K562 (cell line): ENCODE measurements around the gene ABCA7. TPM values are rescaled to one million over a fixed set of nuclear protein-coding genes. Genes with fewer than 3 reads are reported as not detected.

Experiments
- ATAC-seq: fragments of 200-7000 bp; cut with Tn5 transposase; 3 replicates; pipeline ENCODE4 v1.9.1; 2020; ENCODE audit warnings: moderate library complexity
- BruUV-seq: library from RNA; stranded (reverse); fragments of 400-500 nt; replicated peaks from 2 replicates; lab custom pipeline; 2021; lab: Mats Ljungman, UMichigan
- CTCF ChIA-PET: fragments of 300-600 bp; formaldehyde crosslinking; extraction: SDS; loops from one replicate; lab custom pipeline; 2021; ENCODE audit warnings: low intra/inter-chr PET ratio; lab: Yijun Ruan, JAX
- POLR2A ChIA-PET: fragments of 300-600, 350-650 bp; sonication (Branson Sonifier 250); formaldehyde crosslinking; extraction: SDS; loops from one replicate; lab custom pipeline; 2021; ENCODE audit warnings: antibody characterized with exemption, inconsistent platforms; lab: Yijun Ruan, JAX
- DNase-seq, 4 experiments: peaks; one replicate each; pipeline versions ENCODE4 v3.0.0 to v3.0.0-alpha.2; 2011 to 2018; ENCODE audit warnings: low spot score in 3 of 4, mixed read lengths in 3 of 4; ENCODE audit errors: extremely low read depth in 1 of 4
- FAIRE-seq: peaks from 2 replicates; lab custom pipeline; 2011; peaks lifted over from hg19 to GRCh38; lab: Jason Lieb, UNC
- H2AFZ ChIP-seq: 2 replicates; pipeline ENCODE4 v1.6.0; 2011; ENCODE audit warnings: low read depth, low read length, control low read depth, inconsistent platforms
- H3K27ac ChIP-seq: fragments of 200-600 bp; 3 replicates; pipeline ENCODE4 v1.8.0; 2011; ENCODE audit warnings: low read depth, mild to moderate bottlenecking, control low read depth, inconsistent platforms, low read length, moderate library complexity, mixed read lengths; ENCODE audit errors: extremely low read depth
- H3K27me3 ChIP-seq, 2 experiments: fragments of 300-600 bp in 1 of 2; 2 replicates in 1 of 2; 3 replicates in 1 of 2; pipeline versions ENCODE4 v1.6.0 to v1.8.0; 2011; ENCODE audit warnings: inconsistent platforms in 2 of 2, low read length in 2 of 2, mild to moderate bottlenecking in 1 of 2, mixed read lengths in 1 of 2, moderate library complexity in 1 of 2; ENCODE audit not compliant: control insufficient read depth in 2 of 2, insufficient read depth in 2 of 2
- H3K36me3 ChIP-seq: fragments of 300-600 bp; 3 replicates; pipeline ENCODE4 v1.8.0; 2011; ENCODE audit warnings: mild to moderate bottlenecking, low read length, inconsistent platforms; ENCODE audit not compliant: control insufficient read depth, insufficient read depth
- H3K4me1 ChIP-seq, 2 experiments: fragments of 200-600 bp in 1 of 2; replicated peaks in 1 of 2; 2 replicates in 1 of 2; 3 replicates in 1 of 2; pipeline versions ENCODE4 v1.5.1 to v1.8.0; 2011; ENCODE audit warnings: inconsistent platforms in 2 of 2, low read length in 2 of 2, mild to moderate bottlenecking in 1 of 2, mixed read lengths in 1 of 2, moderate library complexity in 1 of 2; ENCODE audit not compliant: control insufficient read depth in 2 of 2, insufficient read depth in 2 of 2
- H3K4me2 ChIP-seq: 2 replicates; pipeline ENCODE4 v1.6.1; 2011; ENCODE audit warnings: low read length, control low read depth, inconsistent platforms, mixed read lengths; ENCODE audit not compliant: insufficient read depth
- H3K4me3 ChIP-seq: fragments of 200-600 bp; sonication (generic), shearing (Covaris generic); 2 replicates; pipeline ENCODE4 v1.5.1; 2016; ENCODE audit warnings: control low read depth, inconsistent platforms
- H3K79me2 ChIP-seq: fragments of 200-600 bp; 3 replicates; pipeline ENCODE4 v1.8.0; 2011; ENCODE audit warnings: low read length, inconsistent platforms; ENCODE audit not compliant: control insufficient read depth, insufficient read depth
- H3K9ac ChIP-seq, 2 experiments: 2 replicates each; pipeline versions ENCODE4 v1.6.0 to v1.6.1; 2011; ENCODE audit warnings: low read depth in 2 of 2, low read length in 2 of 2, control low read depth in 1 of 2, inconsistent platforms in 1 of 2, mild to moderate bottlenecking in 1 of 2, mixed read lengths in 1 of 2; ENCODE audit not compliant: insufficient read depth in 1 of 2
- H3K9me1 ChIP-seq: one replicate; pipeline ENCODE4 v1.6.0; 2011; ENCODE audit warnings: inconsistent platforms, mild to moderate bottlenecking, low read length, moderate library complexity; ENCODE audit not compliant: control insufficient read depth, insufficient read depth
- H3K9me3 ChIP-seq: replicated peaks from 2 replicates; pipeline ENCODE4 v1.5.1; 2011; ENCODE audit warnings: low read depth, low read length, inconsistent platforms; ENCODE audit not compliant: control insufficient read depth, insufficient read depth
- H4K20me1 ChIP-seq: replicated peaks from 2 replicates; pipeline ENCODE4 v1.6.1; 2011; ENCODE audit warnings: low read length, inconsistent platforms, mixed read lengths; ENCODE audit not compliant: control insufficient read depth, insufficient read depth
- DPF2 ChIP-seq: fragments of 450-650 bp; IDR thresholded peaks from 2 replicates; pipeline ENCODE4 v1.6.1; 2016
- ELF2 ChIP-seq: fragments of 250-450 bp; sonication (Bioruptor Pico); IDR thresholded peaks from 2 replicates; pipeline ENCODE4 v1.5.0; 2021; ENCODE audit warnings: mild to moderate bottlenecking
- ERF ChIP-seq: fragments of 450-650 bp; formaldehyde crosslinking; IDR thresholded peaks from 2 replicates; pipeline ENCODE4 v1.4.0; 2020; ENCODE audit warnings: mild to moderate bottlenecking, mixed read lengths
- HNRNPUL1 ChIP-seq: fragments of 200-400 bp; formaldehyde crosslinking; IDR thresholded peaks from 2 replicates; pipeline ENCODE4 v1.6.1; 2017; ENCODE audit warnings: low read length
- L3MBTL2 ChIP-seq: fragments of 450-650 bp; IDR thresholded peaks from 2 replicates; pipeline ENCODE4 v1.6.1; 2016; ENCODE audit warnings: mild to moderate bottlenecking, moderate library complexity
- PCBP1 ChIP-seq: fragments of 200-400 bp; formaldehyde crosslinking; IDR thresholded peaks from 2 replicates; pipeline ENCODE4 v1.6.1; 2018; ENCODE audit warnings: mild to moderate bottlenecking, low read depth, low read length; ENCODE audit not compliant: poor library complexity, severe bottlenecking
- POLR2G ChIP-seq: fragments of 200-400 bp; formaldehyde crosslinking; IDR thresholded peaks from 2 replicates; pipeline ENCODE4 v1.6.1; 2017; ENCODE audit warnings: low read depth, mild to moderate bottlenecking, antibody characterized with exemption, low read length, moderate library complexity
- RBM14 ChIP-seq: fragments of 200-400 bp; formaldehyde crosslinking; IDR thresholded peaks from 2 replicates; pipeline ENCODE4 v1.6.1; 2018; ENCODE audit warnings: low read depth, mild to moderate bottlenecking, low read length, moderate library complexity, borderline replicate concordance; ENCODE audit not compliant: insufficient read depth
- ZFX ChIP-seq: sonication (generic); formaldehyde crosslinking; IDR thresholded peaks from 2 replicates; pipeline ENCODE4 v1.8.0; 2022; ENCODE audit warnings: mild to moderate bottlenecking, missing genetic modification reagents, moderate library complexity
- ZNF217 ChIP-seq: sonication (generic); formaldehyde crosslinking; IDR thresholded peaks from 2 replicates; pipeline ENCODE4 v1.8.0; 2022; ENCODE audit warnings: mild to moderate bottlenecking, missing genetic modification reagents
- WGBS: fragments of 100-300 bp; shearing (Covaris generic); methylation state at CpG from one replicate; pipeline ENCODE4 v1.1.6; 2016; ENCODE audit warnings: low coverage, mixed read lengths; ENCODE audit not compliant: insufficient coverage; ENCODE audit errors: missing lambda C conversion rate; 5-methylcytosine and 5-hydroxymethylcytosine counted together
- in situ Hi-C: fragments of 300-500 bp; cut with MboI; formaldehyde crosslinking; loops from 4 replicates; pipeline ENCODE4 v1.15.0; 2018; ENCODE audit warnings: inconsistent platforms, mixed read lengths
- intact Hi-C: fragments of 100-400 bp; cut with micrococcal nuclease; formaldehyde crosslinking; loops from 2 replicates; pipeline ENCODE4 v1.14.2; 2022
- polyA plus RNA-seq, 8 experiments: library from polyadenylated mRNA; depleted of rRNA in 4 of 8; stranded (reverse) in 5 of 8; unstranded in 3 of 8; fragments of >200 nt; fragmentation: Nextera tagmentation in 2 of 8; fragmentation: Illumina TruSeq in 1 of 8; extraction: Ambion mirVana in 2 of 8; extraction: Trizol in 1 of 8; gene quantifications; 2 replicates each; pipeline versions ENCODE4 v1.2.1 to v1.2.3, GENCODE V29; 2011 to 2014; ENCODE audit warnings: inconsistent platforms in 1 of 8, missing spikeins in 1 of 8
- total RNA-seq, 7 experiments: library from RNA; depleted of rRNA in 6 of 7; stranded (reverse); fragments of >200 nt in 6 of 7; fragmentation: Illumina TruSeq in 2 of 7; extraction: Trizol in 2 of 7; gene quantifications; 2 replicates each; pipeline versions ENCODE4 v1.2.1 to v1.2.3, GENCODE V29; 2011 to 2021; ENCODE audit warnings: low replicate concordance in 1 of 7
- TF ChIP-seq, protein P1 (sequence below), 2 experiments: IDR thresholded peaks in 1 of 2; conservative IDR thresholded peaks in 1 of 2; 2 replicates each; pipeline ENCODE4 v1.6.1; 2016; ENCODE audit warnings: low read depth in 2 of 2, mild to moderate bottlenecking in 1 of 2, missing compliant biosample characterization in 1 of 2, missing genetic modification characterization in 1 of 2, moderate library complexity in 1 of 2
- TF ChIP-seq, protein P2 (sequence below): sonication (generic); formaldehyde crosslinking; IDR thresholded peaks from 2 replicates; pipeline ENCODE4 v1.8.1; 2023; ENCODE audit warnings: mild to moderate bottlenecking, missing genetic modification reagents

Gene ABCA7
- total and polyA plus RNA-seq, 9 of the 15 experiments (the other 6 are each of a cell fraction or from before 2014, with no cell fraction given) = 2.3 to 96.1 (median 31.2) TPM

DNA sequence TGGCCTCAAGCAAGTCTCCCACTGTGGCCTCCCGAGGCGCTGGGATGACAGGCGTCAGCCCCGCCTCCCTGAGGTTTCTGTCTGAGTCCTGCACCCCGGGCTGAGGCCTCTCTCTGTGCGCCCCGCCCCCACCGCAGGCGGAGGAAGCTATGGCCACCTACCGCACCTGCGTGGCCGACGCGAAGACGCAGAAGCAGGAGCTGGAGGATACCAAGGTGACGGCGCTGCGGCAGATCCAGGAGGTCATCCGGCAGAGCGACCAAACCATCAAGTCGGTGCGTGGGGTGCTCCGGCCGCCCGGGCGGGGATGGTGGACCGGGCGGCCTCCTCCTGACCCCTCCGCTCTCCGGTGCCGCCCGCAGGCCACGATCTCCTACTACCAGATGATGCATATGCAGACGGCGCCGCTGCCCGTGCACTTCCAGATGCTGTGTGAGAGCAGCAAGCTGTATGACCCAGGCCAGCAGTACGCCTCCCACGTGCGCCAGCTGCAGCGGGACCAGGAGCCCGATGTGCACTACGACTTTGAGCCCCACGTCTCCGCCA is 39.7 kb downstream of the ABCA7 start (continued):
- TF ChIP-seq HNRNPUL1 = no peak
- TF ChIP-seq POLR2G = peak; percentile 9; the same call in 1 of the 2 replicates
- TF ChIP-seq ELF2 = no peak
- peak; percentile 33; the same call in 1 of the 2 replicates for TF ChIP-seq ZFX (CRISPR knock-in tag)
- TF ChIP-seq L3MBTL2 = peak; percentile 39; the same call in 1 of the 2 replicates
- no peak for TF ChIP-seq ZNF217

DNA sequence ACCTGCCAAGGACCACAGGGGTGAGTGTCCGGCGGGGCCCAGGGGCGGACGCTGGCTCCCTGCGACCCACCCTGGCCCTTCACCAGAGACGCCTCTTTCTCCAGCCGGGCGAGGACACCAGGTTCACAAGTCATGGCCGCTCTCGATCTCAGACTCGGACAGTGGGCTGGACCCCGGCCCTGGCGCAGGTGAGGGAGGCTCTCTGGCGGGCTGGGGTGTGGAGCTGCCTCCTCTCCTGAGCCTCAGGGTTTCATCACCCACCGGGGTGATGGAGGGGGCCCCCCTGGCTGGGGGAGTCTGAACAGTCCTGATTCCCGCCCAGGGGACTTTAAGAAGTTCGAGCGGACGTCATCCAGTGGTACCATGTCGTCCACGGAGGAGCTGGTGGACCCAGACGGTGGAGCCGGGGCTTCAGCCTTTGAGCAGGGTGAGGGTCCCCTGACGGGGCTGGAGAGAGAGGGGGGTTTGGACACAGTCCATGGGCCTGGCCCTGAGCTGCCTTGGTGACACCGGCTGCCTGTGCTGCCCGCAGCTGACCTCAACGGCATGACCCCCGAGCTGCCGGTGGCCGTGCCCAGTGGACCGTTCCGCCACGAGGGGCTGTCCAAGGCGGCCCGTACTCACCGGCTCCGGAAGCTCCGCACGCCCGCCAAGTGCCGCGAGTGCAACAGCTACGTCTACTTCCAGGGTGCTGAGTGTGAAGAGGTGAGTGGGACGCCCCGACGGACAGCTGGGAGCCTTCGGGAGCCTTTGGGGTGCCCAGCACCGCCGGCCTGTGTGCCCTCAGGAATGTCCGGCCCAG is 40.7 kb downstream of the ABCA7 start:
- H3K36me3 ChIP-seq = peaks cover 15% of the 10 kb centered on the region; the same call in 2 of the 3 replicates
- intact Hi-C loops = loop anchor here (5.0 kb wide), 1 partner anchor 38 kb away; the partner anchor contains the start of gene ABCA7
- POLR2A ChIA-PET = interaction anchor here (0.6 to 1.9 kb wide), 7 partner anchors 8 to 236 kb away, joined by 3 to 6 read pairs (median 4); partner anchors contain the start of genes ARHGAP45 and CIRBP
- TF ChIP-seq PCBP1 (peak; percentile 4), DPF2 (no peak), RBM14 (0 out of 2 replicates have a peak, but pooled peaks have one; percentile 61), ERF (CRISPR knock-in tag) (no peak)
- TF ChIP-seq, protein P1, sequence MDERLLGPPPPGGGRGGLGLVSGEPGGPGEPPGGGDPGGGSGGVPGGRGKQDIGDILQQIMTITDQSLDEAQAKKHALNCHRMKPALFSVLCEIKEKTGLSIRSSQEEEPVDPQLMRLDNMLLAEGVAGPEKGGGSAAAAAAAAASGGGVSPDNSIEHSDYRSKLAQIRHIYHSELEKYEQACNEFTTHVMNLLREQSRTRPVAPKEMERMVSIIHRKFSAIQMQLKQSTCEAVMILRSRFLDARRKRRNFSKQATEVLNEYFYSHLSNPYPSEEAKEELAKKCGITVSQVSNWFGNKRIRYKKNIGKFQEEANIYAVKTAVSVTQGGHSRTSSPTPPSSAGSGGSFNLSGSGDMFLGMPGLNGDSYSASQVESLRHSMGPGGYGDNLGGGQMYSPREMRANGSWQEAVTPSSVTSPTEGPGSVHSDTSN (CRISPR knock-in tag; IDR thresholded peaks at IDR 0.05; ENCODE audit: low read depth) = no peak
- TF ChIP-seq, protein P1 (tag; conservative IDR thresholded peaks at IDR 0.05; ENCODE audit: low read depth) = no peak
- TF ChIP-seq, protein P2, sequence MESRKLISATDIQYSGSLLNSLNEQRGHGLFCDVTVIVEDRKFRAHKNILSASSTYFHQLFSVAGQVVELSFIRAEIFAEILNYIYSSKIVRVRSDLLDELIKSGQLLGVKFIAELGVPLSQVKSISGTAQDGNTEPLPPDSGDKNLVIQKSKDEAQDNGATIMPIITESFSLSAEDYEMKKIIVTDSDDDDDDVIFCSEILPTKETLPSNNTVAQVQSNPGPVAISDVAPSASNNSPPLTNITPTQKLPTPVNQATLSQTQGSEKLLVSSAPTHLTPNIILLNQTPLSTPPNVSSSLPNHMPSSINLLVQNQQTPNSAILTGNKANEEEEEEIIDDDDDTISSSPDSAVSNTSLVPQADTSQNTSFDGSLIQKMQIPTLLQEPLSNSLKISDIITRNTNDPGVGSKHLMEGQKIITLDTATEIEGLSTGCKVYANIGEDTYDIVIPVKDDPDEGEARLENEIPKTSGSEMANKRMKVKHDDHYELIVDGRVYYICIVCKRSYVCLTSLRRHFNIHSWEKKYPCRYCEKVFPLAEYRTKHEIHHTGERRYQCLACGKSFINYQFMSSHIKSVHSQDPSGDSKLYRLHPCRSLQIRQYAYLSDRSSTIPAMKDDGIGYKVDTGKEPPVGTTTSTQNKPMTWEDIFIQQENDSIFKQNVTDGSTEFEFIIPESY (CRISPR knock-in tag) = peak; percentile 71; the same call in 1 of the 2 replicates

More for the DNA sequence above, 40.7 kb downstream of the ABCA7 start:
- H3K9me1 ChIP-seq = peaks cover 3% of the 10 kb centered on the region
- DNase-seq (no peak), ATAC-seq (no peak), FAIRE-seq (no peak)
- BruUV-seq = no TSS peak
- no peak overlapping the region for H3K4me3 ChIP-seq
- H3K9ac ChIP-seq = 0 out of 4 replicates have a peak overlapping the region, but pooled peaks of 1 of the 2 experiments have one; percentile 66
- H4K20me1 ChIP-seq = no peaks in the 10 kb centered on the region
- no peak overlapping the region for H3K4me2 ChIP-seq
- no peak overlapping the region for H3K27ac ChIP-seq
- no peak overlapping the region for H2AFZ ChIP-seq
- peaks cover 12 to 71% of the 10 kb centered on the region in 2 experiments for H3K4me1 ChIP-seq
- WGBS = 92% methylated on average over 31 of the region's 50 CpGs
- H3K9me3 ChIP-seq = no peaks in the 10 kb centered on the region
- in situ Hi-C loops = no loop called here
- H3K27me3 ChIP-seq = no peaks in the 10 kb centered on the region
- CTCF ChIA-PET = no interaction called here
- no peaks in the 10 kb centered on the region for H3K79me2 ChIP-seq
